Ovary (tissue), 9 donors: Measurements from ENCODE around the gene GHRL. TPM values are rescaled to one million over a fixed set of nuclear protein-coding genes. Genes with fewer than 3 reads are reported as not detected.

Experiments
- DNase-seq, 5 donors: peaks; one replicate each; pipeline ENCODE4 v3.0.0-alpha.2; 2019 to 2020
- H3K27ac ChIP-seq, 2 donors: fragments of 200-600 bp; one replicate each; pipeline versions ENCODE4 v1.5.1 to v1.8.0; 2019 to 2022
- H3K27me3 ChIP-seq: fragments of 200-600 bp; one replicate; pipeline ENCODE4 v1.8.0; 2022
- H3K36me3 ChIP-seq: fragments of 200-600 bp; sonication (generic); one replicate; pipeline ENCODE4 v1.5.1; 2019
- H3K4me1 ChIP-seq: one replicate; pipeline ENCODE4 v1.8.1; 2013; ENCODE audit warnings: mild to moderate bottlenecking, moderate library complexity; ENCODE audit not compliant: insufficient read depth
- H3K4me3 ChIP-seq: fragments of 200-600 bp; sonication (generic); one replicate; pipeline ENCODE4 v1.5.1; 2017
- H3K9me3 ChIP-seq, 2 donors: fragments of 200-600 bp in 1 of 2; sonication (generic) in 1 of 2; one replicate each; pipeline versions ENCODE4 v1.5.1 to v1.8.1; 2013 to 2019; ENCODE audit warnings: mild to moderate bottlenecking in 1 of 2, moderate library complexity in 1 of 2
- EP300 ChIP-seq: sonication (generic); formaldehyde crosslinking; IDR thresholded peaks from one replicate; pipeline ENCODE4 v1.6.1; 2017; ENCODE audit warnings: antibody characterized with exemption
- POLR2A ChIP-seq: fragments of 450-650 bp; IDR thresholded peaks from one replicate; pipeline ENCODE4 v1.6.1; 2017; ENCODE audit warnings: antibody characterized with exemption, mild to moderate bottlenecking, moderate library complexity
- WGBS, 3 donors: extraction: QIAGEN DNeasy Blood & Tissue Kit in 1 of 3; methylation state at CpG; one replicate each; pipeline versions ENCODE4 v1.1.5 to v1.1.7; 2013 to 2017; 5-methylcytosine and 5-hydroxymethylcytosine counted together
- intact Hi-C, 4 donors: fragments of 100-400 bp; cut with DNase I; formaldehyde crosslinking; loops; one replicate each; pipeline versions ENCODE4 v1.11.0 to v1.15.1; 2022 to 2023
- polyA plus RNA-seq, 2 donors: library from polyadenylated mRNA; stranded (reverse); fragments of 200-250 nt in 1 of 2; fragments of 350-450 nt in 1 of 2; fragmentation: Illumina TruSeq in 1 of 2; extraction: RNeasy Lipid Tissue Mini Kit (QIAGEN cat#74804) in 1 of 2; gene quantifications; one replicate each; pipeline ENCODE4 v1.2.3, GENCODE V29; 2013 to 2014
- total RNA-seq, 7 donors: library from RNA; depleted of rRNA in 2 of 7; stranded (reverse); fragments of >200 nt in 2 of 7; fragmentation: NEBNext Ultra II Directional in 3 of 7; extraction: Animal tissue kit (Norgen Biotek cat#: 25700) in 3 of 7; gene quantifications; one replicate each; pipeline versions ENCODE4 v1.1.0 to v1.2.4, GENCODE V29; 2016 to 2023
- TF ChIP-seq, protein P1 (sequence below), 3 donors: fragments of 450-650 bp in 2 of 3; fragments of 200-600 bp in 1 of 3; IDR thresholded peaks; one replicate each; pipeline versions ENCODE4 v1.5.1 to v1.8.0; 2016 to 2022; ENCODE audit warnings: antibody characterized with exemption in 3 of 3, mild to moderate bottlenecking in 1 of 3
- donor health status: DM: no; HTN: no; CAD: no; lungs with moderate emphysema.
- donor health status: DM: no; HTN: no; CAD: no.
- donor health status: Bipolar disorder and iron deficiency.
- donor health status: DM: yes; HTN: yes; CAD: no.
- donor health status: DM: no; HTN: no; CAD: no.
- donor health status: DM: yes; HTN: yes; CAD: no.

The GHRL gene
- total and polyA plus RNA-seq, 9 donors = 0.23 to 2.4 (median 1.6) TPM

DNA sequence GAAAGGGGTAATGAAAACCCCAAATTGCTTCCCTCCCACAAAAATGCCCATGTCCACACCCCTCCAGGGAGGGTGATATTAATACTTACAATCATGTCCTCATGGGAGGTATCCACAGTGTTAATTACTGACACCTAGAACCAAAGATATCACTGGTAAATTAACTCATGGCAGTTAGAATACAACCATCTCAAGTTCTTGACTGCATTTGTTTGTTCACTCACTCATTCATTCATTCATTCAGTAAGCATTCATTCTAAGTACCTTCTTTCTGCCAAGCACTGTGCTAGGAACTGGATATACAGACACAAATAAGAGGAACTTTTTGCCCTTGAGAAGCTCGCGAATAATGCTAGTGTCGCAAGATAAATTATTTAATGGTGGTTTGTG is 25.2 kb upstream of the GHRL start:
- 87 to 92% (median 91%) methylated on average over 3 of the region's 3 CpGs for WGBS, 3 donors
- H3K36me3 ChIP-seq = no peaks in the 10 kb centered on the region
- TF ChIP-seq POLR2A = no peak
- TF ChIP-seq EP300 = no peak
- TF ChIP-seq, protein P1, sequence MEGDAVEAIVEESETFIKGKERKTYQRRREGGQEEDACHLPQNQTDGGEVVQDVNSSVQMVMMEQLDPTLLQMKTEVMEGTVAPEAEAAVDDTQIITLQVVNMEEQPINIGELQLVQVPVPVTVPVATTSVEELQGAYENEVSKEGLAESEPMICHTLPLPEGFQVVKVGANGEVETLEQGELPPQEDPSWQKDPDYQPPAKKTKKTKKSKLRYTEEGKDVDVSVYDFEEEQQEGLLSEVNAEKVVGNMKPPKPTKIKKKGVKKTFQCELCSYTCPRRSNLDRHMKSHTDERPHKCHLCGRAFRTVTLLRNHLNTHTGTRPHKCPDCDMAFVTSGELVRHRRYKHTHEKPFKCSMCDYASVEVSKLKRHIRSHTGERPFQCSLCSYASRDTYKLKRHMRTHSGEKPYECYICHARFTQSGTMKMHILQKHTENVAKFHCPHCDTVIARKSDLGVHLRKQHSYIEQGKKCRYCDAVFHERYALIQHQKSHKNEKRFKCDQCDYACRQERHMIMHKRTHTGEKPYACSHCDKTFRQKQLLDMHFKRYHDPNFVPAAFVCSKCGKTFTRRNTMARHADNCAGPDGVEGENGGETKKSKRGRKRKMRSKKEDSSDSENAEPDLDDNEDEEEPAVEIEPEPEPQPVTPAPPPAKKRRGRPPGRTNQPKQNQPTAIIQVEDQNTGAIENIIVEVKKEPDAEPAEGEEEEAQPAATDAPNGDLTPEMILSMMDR (IDR thresholded peaks at IDR 0.05) = no peak

DNA sequence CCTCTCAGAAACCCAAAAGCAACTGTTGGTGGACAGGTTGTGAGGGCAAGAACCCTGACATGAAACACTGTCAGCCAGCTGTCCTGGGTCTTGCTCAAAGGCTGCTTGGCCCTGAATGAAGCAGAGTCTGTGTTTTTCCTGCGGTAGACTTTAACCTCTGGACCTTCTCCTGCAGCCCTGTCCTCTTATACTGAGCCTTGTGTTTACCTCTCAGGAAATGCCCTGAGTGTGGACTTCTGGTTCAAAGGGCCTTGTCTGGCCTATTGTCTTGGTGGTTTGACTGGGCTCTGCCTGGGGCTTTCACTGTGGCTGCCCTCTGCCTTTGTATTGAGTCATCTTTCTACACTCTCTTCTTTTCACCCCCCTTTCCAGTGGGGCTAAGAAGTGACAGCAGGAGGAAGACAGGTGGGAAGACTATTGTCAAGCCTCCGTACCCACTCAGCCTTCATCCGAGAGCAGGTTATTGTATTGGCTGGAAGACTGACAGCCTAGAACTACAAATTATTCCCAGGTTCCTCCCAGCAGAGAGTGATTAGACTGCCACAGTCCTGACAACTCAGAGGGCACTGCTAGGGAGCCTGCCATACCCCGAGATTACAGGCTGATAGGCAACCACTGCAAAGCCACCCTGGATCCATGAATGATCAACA is 24.7 kb upstream of the GHRL start:
- Histone ChIP-seq H3K4me1 (no peaks in the 10 kb centered on the region), H3K36me3 (no peaks in the 10 kb centered on the region), H3K9me3 (no peaks in the 10 kb centered on the region), H3K27me3 (no peaks in the 10 kb centered on the region), H3K4me3 (no peak overlapping the region), H3K27ac (no peak overlapping the region)
- TF ChIP-seq EP300 = no peak
- TF ChIP-seq, protein P1 (IDR thresholded peaks at IDR 0.05) = no peak
- TF ChIP-seq POLR2A = no peak
- DNase-seq = no peak
- intact Hi-C loops = no loop called here
- 85 to 93% (median 86%) methylated on average over 4 of the region's 4 CpGs for WGBS, 3 donors

More for the DNA sequence above, 25.2 kb upstream of the GHRL start:
- H3K9me3 ChIP-seq = no peaks in the 10 kb centered on the region
- intact Hi-C loops = no loop called here
- no peak overlapping the region for H3K27ac ChIP-seq
- DNase-seq = no peak
- H3K27me3 ChIP-seq = no peaks in the 10 kb centered on the region
- H3K4me1 ChIP-seq = no peaks in the 10 kb centered on the region
- no peak overlapping the region for H3K4me3 ChIP-seq

DNA sequence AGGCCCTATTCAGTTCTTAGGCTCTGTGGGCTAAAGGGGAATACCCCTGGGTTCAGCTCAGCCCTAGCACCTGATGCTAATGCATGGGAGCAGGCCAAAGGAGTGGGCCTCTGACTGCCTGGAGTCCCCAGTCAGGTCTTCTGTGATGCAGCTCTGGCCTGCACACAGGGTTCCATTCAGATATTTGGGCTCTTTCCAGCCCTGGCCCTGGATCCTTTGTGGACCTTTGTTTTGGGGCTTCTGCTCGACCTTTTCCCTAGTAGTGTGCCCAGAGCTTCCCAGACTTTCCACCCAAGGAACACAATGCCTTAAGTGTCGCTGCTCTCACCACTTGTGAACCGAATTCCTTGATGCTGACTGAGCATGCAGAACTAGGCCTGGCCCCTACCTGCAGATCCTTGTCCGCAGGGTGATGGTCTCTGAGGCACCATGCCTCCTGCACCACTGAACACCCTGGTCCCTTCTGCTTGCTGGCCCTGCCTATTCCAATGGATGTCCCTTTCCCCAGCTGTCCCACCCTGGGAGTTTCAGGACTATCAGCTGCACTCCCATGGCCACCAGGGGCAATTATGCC is 23.1 kb upstream of the GHRL start:
- Histone ChIP-seq H3K27ac (no peak overlapping the region), H3K4me1 (no peaks in the 10 kb centered on the region), H3K27me3 (no peaks in the 10 kb centered on the region), H3K9me3 (no peaks in the 10 kb centered on the region), H3K4me3 (no peak overlapping the region), H3K36me3 (no peaks in the 10 kb centered on the region)
- intact Hi-C loops = no loop called here
- WGBS, 3 donors = 81 to 90% (median 87%) methylated on average over 4 of the region's 4 CpGs
- DNase-seq = no peak
- TF ChIP-seq, protein P1 (IDR thresholded peaks at IDR 0.05) = no peak
- TF ChIP-seq EP300 (no peak), POLR2A (no peak)

DNA sequence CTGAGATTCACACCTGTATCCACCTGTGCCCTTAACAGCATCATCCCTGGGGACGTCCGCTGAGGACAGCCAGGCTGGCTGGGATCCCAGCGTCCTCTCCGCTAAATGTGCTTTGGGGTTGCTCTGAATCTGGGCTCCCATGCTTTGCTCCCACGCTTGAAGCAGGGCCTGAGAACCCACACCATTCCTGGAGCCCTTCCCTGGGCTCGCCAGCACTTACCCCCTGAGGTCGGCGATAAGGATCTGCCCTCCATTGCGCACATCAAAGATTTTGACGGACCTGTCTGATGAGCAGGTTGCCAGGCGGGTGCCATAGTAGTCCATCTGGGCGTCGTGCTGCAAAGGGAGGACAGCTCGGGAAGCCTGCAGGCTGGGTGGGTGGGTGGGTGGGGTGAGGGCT is 22.4 kb upstream of the GHRL start:
- Histone ChIP-seq H3K4me1 (no peaks in the 10 kb centered on the region), H3K27ac (no peak overlapping the region), H3K4me3 (no peak overlapping the region), H3K36me3 (no peaks in the 10 kb centered on the region), H3K27me3 (no peaks in the 10 kb centered on the region), H3K9me3 (no peaks in the 10 kb centered on the region)
- TF ChIP-seq POLR2A = no peak
- TF ChIP-seq, protein P1 (IDR thresholded peaks at IDR 0.05) = no peak
- intact Hi-C loops = no loop called here
- 85 to 89% (median 88%) methylated on average over 11 to 14 of the region's 14 CpGs for WGBS, 3 donors
- DNase-seq = no peak
